Skeletal muscle satellite cell (primary cell): ENCODE measurements around the gene KCNIP4.
"Not testable (repeated sequence)": the region's sequence is repeated elsewhere in the genome, so short reads cannot be mapped to it uniquely, and the experiment has no call there.

ENCODE experiments used
- H3K27me3 ChIP-seq: 2 replicates; pipeline ENCODE4 v1.7.0; 2013; ENCODE audit warnings: low read length; ENCODE audit not compliant: control insufficient read depth, insufficient read depth
- H3K36me3 ChIP-seq: 2 replicates; pipeline ENCODE4 v1.7.0; 2013; ENCODE audit warnings: mild to moderate bottlenecking, control low read depth, low read length; ENCODE audit not compliant: insufficient read depth
- H3K4me1 ChIP-seq: 2 replicates; pipeline ENCODE4 v1.7.0; 2013; ENCODE audit warnings: low read length; ENCODE audit not compliant: control insufficient read depth, insufficient read depth
- H3K4me2 ChIP-seq: 2 replicates; pipeline ENCODE4 v1.7.0; 2013; ENCODE audit warnings: mild to moderate bottlenecking, low read length
- H3K4me3 ChIP-seq: 2 replicates; pipeline ENCODE4 v1.7.0; 2013; ENCODE audit warnings: low read length
- H3K9ac ChIP-seq: 2 replicates; pipeline ENCODE4 v1.7.0; 2013; ENCODE audit warnings: mild to moderate bottlenecking, low read depth, low read length, moderate library complexity
- H3K9me3 ChIP-seq: replicated peaks from 2 replicates; pipeline ENCODE4 v1.7.0; 2013; ENCODE audit warnings: mild to moderate bottlenecking, control low read depth, low read length

KCNIP4 gene

GRCh38 chr4:20761826-20762225 lies 1186.7 kb downstream of the KCNIP4 start:
- no peak overlapping the region for H3K4me2 ChIP-seq

GRCh38 chr4:20761382-20761781 lies 1187.2 kb downstream of the KCNIP4 start:
- Histone ChIP-seq H3K4me2 (no peak overlapping the region), H3K9me3 (no peaks in the 10 kb centered on the region), H3K36me3 (no peaks in the 10 kb centered on the region), H3K4me3 (no peak overlapping the region), H3K4me1 (no peaks in the 10 kb centered on the region), H3K27me3 (no peaks in the 10 kb centered on the region), H3K9ac (no peak overlapping the region)

More at GRCh38 chr4:20761826-20762225, 1186.7 kb downstream of the KCNIP4 start:
- Histone ChIP-seq H3K9me3 (no peaks in the 10 kb centered on the region), H3K27me3 (no peaks in the 10 kb centered on the region), H3K4me1 (no peaks in the 10 kb centered on the region), H3K4me3 (no peak overlapping the region), H3K36me3 (no peaks in the 10 kb centered on the region), H3K9ac (no peak overlapping the region)

- no peaks in the 10 kb centered on the region for H3K36me3 ChIP-seq
Measured at GRCh38 chr4:20760053-20760452, 1188.5 kb downstream of the KCNIP4 start.

GRCh38 chr4:20754036-20754435 lies 1194.5 kb downstream of the KCNIP4 start:
- Histone ChIP-seq H3K36me3 (no peaks in the 10 kb centered on the region), H3K4me2 (no peak overlapping the region), H3K4me3 (no peak overlapping the region), H3K9ac (no peak overlapping the region), H3K4me1 (no peaks in the 10 kb centered on the region), H3K27me3 (no peaks in the 10 kb centered on the region), H3K9me3 (no peaks in the 10 kb centered on the region)

More at GRCh38 chr4:20760053-20760452, 1188.5 kb downstream of the KCNIP4 start:
- Histone ChIP-seq H3K4me3 (no peak overlapping the region), H3K4me1 (no peaks in the 10 kb centered on the region), H3K9me3 (no peaks in the 10 kb centered on the region), H3K4me2 (no peak overlapping the region), H3K27me3 (no peaks in the 10 kb centered on the region), H3K9ac (no peak overlapping the region)

- H3K9me3 ChIP-seq: no peaks in the 10 kb centered on the region
Measured at GRCh38 chr4:20752641-20753040, 1195.9 kb downstream of the KCNIP4 start.

GRCh38 chr4:20746000-20746399 lies 1202.6 kb downstream of the KCNIP4 start:
- not testable (repeated sequence) for H3K36me3 ChIP-seq, H3K4me2 ChIP-seq, H3K9ac ChIP-seq, H3K9me3 ChIP-seq, H3K27me3 ChIP-seq, H3K4me3 ChIP-seq, H3K4me1 ChIP-seq

More at GRCh38 chr4:20752641-20753040, 1195.9 kb downstream of the KCNIP4 start:
- Histone ChIP-seq H3K4me2 (no peak overlapping the region), H3K9ac (no peak overlapping the region), H3K4me3 (no peak overlapping the region), H3K27me3 (no peaks in the 10 kb centered on the region), H3K36me3 (no peaks in the 10 kb centered on the region), H3K4me1 (no peaks in the 10 kb centered on the region)

GRCh38 chr4:20735931-20736330 lies 1212.6 kb downstream of the KCNIP4 start:
- no peaks in the 10 kb centered on the region for H3K27me3 ChIP-seq
- no peaks in the 10 kb centered on the region for H3K4me1 ChIP-seq
- H3K9me3 ChIP-seq: no peaks in the 10 kb centered on the region
- H3K9ac ChIP-seq: no peak overlapping the region
- H3K36me3 ChIP-seq: peaks cover 12% of the 10 kb centered on the region
- H3K4me3 ChIP-seq: no peak overlapping the region
- no peak overlapping the region for H3K4me2 ChIP-seq

GRCh38 chr4:20724915-20725314 lies 1223.7 kb downstream of the KCNIP4 start:
- H3K36me3 ChIP-seq: peaks cover 34% of the 10 kb centered on the region
- H3K9ac ChIP-seq: no peak overlapping the region
- no peak overlapping the region for H3K4me3 ChIP-seq
- no peaks in the 10 kb centered on the region for H3K27me3 ChIP-seq
- H3K9me3 ChIP-seq: peaks cover 2% of the 10 kb centered on the region
- no peak overlapping the region for H3K4me2 ChIP-seq
- H3K4me1 ChIP-seq: no peaks in the 10 kb centered on the region

GRCh38 chr4:20723463-20723862 lies 1225.1 kb downstream of the KCNIP4 start:
- Histone ChIP-seq H3K9me3 (peaks cover 2% of the 10 kb centered on the region), H3K36me3 (peaks cover 33% of the 10 kb centered on the region), H3K27me3 (no peaks in the 10 kb centered on the region), H3K9ac (no peak overlapping the region), H3K4me1 (no peaks in the 10 kb centered on the region), H3K4me2 (no peak overlapping the region), H3K4me3 (no peak overlapping the region)

- Histone ChIP-seq H3K4me2 (no peak overlapping the region), H3K4me1 (no peaks in the 10 kb centered on the region), H3K27me3 (no peaks in the 10 kb centered on the region), H3K9me3 (peaks cover 2% of the 10 kb centered on the region), H3K9ac (no peak overlapping the region), H3K36me3 (peaks cover 29% of the 10 kb centered on the region), H3K4me3 (no peak overlapping the region)
Measured at GRCh38 chr4:20723019-20723418, 1225.6 kb downstream of the KCNIP4 start.

- Histone ChIP-seq H3K4me1 (no peaks in the 10 kb centered on the region), H3K4me3 (no peak overlapping the region), H3K27me3 (no peaks in the 10 kb centered on the region), H3K9me3 (no peaks in the 10 kb centered on the region), H3K4me2 (no peak overlapping the region), H3K9ac (no peak overlapping the region), H3K36me3 (peaks cover 33% of the 10 kb centered on the region)
Measured at GRCh38 chr4:20711335-20711734, 1237.2 kb downstream of the KCNIP4 start.

GRCh38 chr4:20700007-20700761 lies 1248.4 kb downstream of the KCNIP4 start, which contains the start of gene PACRGL:
Gene PACRGL (plus strand): TSS chr4:20700458. CDS start chr4:20704482, 4,024 bp downstream.
- no peaks in the 10 kb centered on the region for H3K9me3 ChIP-seq
- H3K4me1 ChIP-seq: peaks cover 15% of the 10 kb centered on the region
- H3K4me2 ChIP-seq: peak within 1 kb of the TSS; percentile 84
- peak within 1 kb of the TSS; percentile 92 for H3K9ac ChIP-seq
- H3K27me3 ChIP-seq: peaks cover 3% of the 10 kb centered on the region
- peaks cover 8% of the 10 kb centered on the region for H3K36me3 ChIP-seq
- H3K4me3 ChIP-seq: peak within 1 kb of the TSS; percentile 95
